Measurements from ENCODE around the gene HOXA11.

HOXA11 gene

DNA sequence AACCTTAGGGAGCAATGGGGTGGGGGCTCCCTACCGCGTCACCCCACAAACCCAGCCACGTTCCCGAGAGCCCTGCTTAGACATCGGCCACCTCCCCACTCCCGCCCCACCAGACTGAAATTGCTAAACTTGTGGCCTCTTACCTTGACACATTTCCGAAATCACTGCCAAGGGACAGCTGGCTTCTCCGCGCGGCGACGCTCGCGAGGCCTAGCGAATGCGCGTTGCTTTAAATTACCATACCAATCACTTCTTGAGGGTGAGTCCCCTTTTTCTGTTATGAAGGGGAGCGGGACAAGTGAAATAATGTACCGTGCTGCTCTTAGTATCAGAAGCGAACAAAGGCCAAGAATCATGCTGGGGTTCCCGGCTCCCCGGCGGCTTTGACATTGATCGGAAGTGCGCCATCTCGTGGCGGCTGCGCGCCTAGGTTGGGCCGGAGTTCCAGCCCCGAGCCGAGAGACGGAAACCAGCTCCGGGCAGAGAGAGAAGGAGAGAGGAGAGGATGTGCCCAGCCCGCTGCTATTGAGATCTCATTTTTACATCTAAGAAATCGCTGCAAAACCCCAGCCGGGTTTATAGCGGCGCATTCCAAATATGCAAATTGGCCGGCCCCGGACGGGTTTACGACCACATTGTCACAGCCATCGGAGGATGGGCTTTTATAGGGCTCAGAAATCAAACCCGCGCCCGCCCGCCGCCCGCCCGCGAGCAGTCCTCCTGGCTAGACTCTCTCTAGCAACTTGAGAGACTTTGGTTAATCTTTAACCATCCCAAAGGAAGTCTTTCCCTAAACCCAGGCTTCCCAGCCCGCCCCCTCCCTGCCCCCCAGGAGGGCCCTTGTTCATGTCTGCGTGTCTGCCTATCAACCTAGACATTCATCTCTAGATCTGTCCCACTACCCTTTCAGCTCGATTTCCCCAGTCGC, 5.3 kb downstream of the HOXA11 start:
- DNase-seq = peak; percentile 58

DNA sequence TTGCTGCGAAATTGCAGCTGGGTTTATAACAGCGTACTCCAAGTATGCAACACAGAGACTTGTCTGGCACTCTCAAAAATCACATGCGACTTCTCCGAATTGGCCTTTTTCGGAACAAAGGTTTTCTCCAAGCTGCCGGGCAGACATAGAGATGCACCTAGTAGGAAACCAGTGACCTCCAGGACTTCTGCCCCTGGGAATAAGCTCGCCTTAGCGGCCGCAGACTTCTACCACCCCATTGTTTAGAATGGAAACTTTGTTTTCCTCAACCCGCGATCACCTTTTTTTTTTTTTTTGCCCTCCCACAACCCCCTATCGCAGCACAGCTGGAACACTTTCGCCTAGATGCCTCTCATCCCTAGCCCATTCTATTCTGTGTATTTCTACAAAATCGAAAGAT, 6.0 kb downstream of the HOXA11 start:
- no peak for DNase-seq

DNA sequence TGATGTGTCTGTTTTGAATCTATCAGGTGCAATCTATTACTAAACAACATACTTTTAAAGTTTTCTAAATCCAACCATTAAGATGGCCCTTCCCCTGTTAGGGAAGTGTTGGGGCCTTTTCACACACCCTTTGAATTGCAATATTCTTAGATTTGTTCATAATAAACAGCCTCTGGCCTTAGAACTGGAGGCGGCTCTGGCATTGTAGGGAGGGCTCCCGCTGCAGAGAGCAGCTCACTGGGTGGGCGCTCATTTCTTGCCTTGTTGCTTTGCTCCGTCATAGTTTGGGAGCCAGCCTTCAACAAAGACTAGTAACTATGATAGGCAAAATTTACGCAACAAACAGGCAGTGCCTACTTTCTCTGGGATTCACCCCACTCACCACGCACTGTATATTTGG, 6.7 kb downstream of the HOXA11 start:
- DNase-seq = no peak

DNA sequence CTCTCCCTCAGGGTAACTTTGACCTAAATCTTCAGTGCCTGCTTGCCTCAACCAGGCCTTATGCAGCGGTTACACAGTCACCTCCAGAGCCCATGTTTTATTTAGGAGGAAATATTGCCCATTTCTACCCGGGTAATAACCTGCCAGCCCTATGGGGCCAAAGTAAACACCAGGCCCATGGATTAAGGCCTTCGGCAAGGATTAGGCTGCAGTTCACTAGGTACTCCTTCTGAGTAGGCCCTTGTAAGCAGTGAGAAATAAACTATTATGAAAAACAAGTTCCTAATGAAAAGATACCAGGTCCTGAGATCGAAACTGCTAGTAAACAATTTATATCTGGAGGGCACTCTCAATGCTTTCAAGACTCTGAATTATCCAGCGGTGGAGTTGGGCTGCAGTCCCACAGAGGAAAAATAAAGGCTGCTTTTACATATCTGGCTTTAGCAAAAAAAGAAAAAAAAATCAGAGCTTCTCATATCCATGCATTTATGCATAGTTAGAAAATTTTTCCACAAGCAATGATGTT, 7.2 kb downstream of the HOXA11 start:
- DNase-seq = no peak

DNA sequence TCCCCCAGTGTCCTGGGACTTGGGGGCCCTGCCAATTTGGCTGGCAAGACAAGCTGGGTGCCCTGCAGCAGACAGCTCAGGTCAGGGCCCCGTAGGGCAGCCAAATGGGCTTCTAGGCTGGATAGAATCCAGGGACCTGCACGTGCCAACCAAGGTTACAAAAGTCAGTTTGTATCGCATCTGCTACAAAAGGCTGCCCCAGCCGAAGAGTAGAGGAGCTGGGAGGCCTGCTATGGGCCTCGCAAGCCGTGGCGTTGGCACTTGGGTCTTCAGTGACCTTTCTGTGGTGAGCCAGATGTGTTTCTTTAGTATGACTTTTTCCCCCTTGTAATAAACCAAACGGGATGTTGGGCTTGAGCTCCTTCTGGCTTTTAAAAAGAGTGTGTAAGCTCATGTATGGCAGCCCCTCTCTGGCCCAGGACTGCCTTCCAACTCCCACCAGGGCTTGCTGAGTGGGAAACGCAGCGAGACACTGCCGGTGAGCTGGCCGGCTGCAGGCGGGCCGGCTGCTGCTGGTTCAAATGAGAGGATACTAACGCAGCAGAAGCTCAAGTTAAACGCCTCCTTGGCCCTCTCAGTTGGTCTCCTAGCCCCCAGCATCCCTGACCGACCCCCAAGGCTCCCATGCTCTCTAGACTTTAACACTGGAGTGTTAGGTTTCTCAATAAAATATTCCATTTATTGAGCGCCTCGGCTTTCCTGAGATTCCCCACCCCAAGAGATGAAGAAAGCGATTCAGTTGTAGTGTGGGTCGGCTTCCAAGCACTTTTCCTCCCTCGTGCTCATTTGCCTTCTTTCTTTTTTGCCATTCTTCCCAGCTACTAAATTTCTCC, 7.9 kb downstream of the HOXA11 start:
- no peak for DNase-seq

DNA sequence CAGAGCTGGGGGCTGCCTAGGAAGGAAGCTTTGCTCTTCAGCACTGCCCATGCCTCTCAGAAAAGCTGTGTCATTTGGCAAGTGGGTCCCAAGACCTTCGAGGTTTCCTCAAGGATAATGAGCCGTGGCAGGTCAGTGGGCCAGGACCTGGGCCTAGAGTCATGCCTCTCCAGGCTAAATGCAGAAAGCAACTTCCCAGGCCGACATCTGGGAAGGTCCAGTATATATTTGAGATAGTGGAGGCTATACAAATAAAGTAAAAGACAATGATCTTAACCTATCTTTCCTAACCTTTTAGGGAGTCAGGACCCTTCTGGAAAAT, 8.5 kb downstream of the HOXA11 start:
- no peak for DNase-seq

DNA sequence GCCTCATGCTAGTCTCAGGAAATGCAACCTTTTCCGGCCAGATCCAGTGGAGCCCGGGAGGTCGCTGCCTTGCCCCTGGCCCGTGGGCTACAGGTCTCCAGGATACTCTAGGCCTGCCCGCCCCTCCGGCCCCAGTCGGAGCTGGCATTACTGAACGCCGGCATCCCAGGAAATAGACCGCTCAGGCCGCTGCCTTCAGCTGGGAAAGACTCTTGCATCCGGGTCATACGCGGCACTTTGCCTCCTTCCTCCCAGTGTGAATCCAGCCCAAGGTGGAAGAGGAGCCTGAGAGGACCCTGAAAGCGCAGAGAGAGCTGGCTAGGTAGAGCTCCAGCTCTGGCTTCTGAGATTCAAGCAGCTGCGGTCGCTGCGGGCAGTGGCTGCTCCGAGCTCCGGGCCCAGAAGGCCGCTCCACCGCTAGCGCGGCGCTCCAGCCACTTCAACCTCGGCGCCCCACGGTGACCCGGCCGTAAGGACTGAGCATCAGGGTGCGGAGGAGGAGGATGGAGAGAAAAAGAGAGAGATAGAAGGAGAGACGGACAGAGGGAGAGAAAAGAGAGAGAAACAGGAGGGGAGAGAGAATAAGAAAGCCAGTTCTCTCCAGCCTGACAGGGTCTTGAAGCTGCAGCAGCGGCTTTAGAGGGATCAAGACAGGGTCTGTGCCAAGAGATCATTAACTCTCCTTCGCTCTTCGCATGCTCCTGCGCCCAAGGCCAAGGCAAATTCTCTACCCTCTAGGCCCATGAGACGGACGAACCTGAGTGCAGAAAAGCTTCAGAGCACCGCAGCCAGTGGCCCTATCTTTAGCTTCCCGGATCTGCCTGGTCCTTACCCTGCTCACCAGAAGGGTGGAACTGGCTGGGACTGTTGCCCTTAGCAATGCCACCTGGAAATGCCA, 9.2 kb downstream of the HOXA11 start:
- DNase-seq = no peak

DNA sequence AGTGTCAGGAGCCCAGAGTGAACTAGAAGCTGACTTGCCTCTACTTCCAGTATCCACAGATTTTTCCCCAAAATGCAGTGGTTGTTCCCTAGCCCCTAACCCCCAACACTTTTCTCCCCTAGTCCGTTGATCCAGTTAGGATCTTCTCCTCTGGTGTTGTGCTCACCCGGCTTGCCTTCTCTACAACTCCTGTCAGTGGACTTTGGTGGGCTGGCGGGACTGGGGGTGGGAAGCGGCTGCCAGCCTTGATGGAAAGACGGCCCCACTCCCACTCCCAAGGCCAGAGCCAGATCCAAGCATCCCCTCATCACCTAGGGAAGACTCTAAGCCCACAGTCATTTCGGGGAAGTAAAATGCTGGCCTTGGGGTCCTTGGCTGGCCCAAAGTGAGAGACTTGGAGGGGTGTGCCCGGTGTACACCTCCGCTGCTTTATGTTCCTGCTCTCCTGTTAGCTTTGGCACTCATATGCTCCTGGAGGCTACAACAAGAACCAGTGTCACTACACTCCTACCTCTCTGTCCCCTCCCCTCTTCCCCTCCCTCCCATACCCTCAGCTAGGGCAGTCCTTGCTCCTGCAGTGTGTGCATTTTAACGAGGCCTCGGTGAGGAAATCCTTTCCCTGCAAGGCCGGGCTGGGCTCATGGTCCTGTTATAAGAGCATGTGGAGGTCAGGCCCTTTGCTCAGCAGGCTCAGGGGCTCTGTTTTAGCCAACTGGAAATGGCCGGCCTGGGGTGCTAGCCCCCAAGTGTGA, 10.0 kb downstream of the HOXA11 start:
- DNase-seq = peak; percentile 1

DNA sequence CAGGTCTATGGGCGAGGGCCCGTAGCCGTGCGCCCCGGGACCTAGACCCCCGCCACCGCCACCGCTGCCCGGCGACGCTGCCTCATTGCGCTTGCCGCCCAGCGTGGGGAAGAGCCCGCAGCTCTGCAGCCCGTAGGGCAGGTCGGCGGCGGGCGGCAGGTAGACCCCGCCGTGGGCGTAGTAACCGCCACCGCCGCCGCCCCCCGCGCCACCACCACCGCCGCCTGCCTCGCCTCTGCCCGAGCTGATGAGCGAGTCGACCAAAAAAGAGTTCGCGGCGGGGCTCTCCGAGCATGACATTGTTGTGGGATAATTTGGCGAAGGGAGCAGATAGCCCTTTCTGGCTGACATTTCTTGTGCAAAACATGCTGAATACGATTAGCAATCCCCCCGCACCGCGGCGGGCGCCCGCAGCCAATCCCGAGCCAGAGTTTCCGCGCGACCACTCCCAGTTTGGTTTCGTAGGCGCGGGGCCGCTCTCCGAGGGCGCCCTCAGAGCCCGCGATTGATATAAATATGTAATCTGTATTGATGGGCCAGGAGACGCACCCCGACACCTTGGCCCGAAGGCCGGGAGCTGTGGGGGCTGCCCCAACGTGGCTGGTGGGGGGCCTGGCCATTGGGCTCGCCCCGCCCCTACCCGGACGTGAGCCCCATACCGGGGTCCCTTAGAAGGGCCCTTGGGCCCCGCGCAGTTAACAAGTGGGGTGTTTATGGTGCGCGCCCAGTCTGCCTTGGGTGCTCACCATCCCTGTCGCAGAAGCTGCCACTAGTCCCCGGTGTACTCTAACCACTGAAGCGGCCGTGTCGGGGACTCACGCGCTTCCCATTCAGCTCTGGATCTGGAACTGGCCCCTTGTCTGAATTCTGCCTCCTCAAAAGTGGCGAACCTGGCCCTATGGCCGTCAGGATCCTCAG, 10.8 kb downstream of the HOXA11 start, which contains the start of gene HOXA10:
TSS of gene HOXA10 (minus strand) at position 365 of the 918 bp plus-strand sequence. CDS start at position 351, 14 bp downstream.
- DNase-seq = peak; percentile 3

DNA sequence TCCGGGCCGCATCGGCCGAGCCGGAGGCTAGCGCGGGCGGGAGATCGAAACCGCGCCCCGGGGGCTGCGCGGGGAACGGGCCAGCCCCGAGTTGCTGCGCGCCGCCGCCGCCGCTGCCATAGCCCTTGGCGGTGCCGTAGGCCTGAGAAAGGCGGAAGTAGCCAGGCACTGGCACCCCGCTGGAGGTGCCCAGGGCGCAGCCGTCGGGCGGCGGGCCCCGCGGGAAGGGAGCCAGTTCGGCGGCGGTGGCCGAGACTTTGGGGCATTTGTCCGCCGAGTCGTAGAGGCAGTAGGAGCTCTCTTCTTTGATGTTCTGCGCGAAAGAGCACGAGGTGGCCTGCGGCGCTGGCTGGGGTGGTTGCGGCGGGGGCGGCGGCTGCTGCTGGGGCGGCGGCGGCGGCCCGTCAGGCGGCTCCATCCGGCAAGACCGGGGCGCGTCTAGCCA, 11.5 kb downstream of the HOXA11 start:
- peak; percentile 35 for DNase-seq

DNA sequence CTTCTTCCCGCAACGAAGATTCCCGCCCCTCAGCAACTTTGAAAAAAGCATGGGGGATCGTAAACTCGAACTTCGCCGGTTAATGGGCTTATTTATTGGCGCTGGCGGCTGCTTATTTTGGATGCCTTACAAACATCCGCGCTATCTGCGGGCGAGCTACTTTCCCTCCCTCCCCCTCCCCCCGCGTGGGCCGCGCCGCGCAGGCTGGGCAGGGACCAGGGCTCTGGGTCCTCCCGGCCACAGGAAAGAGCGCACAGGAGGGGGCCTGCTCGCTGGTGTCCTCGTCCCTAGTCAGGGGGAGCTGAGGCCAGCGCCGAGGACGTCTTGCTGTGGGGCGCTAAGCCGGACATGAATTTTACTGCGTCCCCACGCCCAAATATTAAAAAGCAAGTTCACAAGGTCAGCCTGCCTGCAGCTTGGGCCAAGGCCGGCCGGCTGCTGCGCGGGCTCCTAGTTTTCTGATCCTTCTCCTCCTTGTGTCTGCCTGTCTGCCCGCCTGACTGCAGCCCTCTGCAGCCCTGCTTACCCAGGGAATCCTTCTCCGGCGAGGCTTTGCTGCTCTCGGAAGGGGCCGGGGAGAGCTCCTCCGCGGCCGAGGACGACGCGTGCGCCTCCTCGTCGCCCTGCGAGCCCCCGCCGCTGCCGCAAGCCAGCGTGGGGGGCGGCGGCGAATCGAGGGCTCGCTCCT, 12.1 kb downstream of the HOXA11 start:
- DNase-seq = peak; percentile 21

DNA sequence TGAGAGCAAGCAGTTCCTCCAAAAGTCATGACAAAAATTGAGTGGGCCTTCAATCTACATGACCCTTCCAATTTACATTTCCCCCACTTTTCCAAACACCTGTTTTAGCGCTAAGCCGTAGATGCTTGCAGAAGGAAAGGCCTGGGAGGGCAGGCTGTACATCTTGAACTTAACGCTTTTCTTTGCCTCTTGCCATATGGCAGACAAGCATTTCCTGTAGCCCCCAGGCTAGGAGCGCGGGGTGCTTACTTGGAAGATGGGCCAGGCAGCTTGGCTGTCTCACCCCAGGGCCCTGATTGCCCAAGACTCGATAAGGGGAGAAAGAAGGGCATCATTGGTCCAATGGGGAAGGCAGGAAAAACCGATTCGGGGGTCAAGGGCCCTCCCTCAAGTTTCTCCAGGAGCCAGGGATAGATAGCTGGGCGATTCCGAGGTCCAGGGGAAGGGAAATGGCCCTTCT, 12.7 kb downstream of the HOXA11 start:
- peak; percentile 1 for DNase-seq

DNA sequence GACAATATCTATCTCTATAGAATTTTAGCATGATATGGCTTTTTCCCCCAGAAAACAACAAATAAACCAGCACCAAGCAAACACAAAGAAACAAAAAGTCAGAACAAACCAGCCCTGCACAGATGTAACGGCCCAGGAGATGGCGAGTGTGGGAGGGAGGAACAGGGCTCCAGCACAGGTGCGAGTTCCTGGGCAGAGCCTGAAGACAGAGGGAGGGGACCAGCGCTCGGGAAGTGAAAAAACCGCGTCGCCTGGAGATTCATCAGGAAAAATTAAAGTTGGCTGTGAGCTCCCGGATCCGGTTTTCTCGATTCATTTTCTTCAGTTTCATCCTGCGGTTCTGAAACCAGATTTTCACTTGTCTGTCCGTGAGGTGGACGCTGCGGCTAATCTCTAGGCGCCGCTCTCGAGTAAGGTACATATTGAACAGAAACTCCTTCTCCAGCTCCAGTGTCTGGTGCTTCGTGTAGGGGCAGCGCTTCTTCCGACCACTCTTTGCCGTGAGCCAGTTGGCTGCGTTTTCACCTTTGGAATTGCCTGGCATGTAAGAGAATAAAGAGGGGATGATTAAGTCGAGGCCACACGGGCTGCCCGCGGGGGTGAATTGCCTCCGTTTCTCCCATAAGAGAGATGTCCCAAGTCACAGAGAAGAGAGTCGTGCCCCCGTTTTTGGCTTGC, 13.3 kb downstream of the HOXA11 start:
- peak; percentile 1 for DNase-seq

DNA sequence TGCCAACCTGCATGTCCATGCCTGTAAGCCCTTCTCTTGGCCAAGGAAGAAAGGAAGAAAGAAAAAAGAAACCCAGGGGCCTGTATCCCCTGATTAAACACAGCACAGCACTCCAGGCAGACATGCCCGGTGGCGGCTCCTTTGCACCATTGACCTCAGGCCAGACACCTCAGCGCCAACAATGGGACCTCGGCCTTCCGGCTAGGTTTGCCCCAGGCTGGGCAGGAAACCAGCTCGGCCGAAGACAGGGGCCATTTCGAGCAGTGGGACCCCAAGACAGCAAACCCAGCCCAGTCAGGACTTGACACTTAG, 13.8 kb downstream of the HOXA11 start:
- peak; percentile 1 for DNase-seq

DNA sequence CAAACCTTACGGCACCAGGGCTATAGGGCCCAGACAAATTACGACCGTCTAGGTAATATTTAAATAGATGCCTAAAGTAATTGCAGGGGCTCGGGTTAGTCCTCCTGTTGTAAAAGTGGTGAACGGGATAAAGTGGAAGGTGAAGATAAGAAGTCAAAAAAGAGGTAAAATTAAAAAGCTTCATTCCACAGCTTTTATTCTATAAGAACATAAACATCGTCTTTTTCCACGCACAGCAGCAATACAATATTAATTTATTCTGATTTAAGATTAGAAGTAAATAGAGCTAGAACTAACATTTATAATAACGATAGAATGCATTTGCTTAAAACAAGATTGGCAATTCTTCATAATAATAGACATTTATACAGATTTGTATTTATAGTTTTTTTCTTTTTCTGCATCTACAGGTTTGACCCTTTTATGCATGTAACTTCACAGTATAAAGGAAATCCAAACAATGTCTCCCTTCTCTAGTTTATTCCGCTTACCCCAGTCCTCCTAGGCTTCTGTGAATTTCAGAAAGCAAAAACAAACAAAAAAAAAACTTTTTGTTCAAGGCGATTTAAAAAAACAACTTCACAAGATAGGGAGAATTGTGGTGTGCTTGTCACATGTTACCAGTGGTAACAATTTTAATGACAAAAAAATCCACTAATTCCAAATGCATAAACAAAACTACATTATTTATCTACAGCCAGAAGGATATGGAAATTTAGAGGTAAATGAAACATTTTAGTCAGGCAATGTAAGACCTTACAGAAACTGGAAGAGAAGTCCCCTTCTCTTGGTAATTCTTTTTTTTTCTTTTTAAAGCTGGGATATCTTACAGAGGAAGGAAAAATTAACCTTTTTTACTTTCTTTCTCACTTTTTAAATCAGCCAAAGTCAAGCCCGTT, 14.4 kb downstream of the HOXA11 start:
- DNase-seq = no peak

DNA sequence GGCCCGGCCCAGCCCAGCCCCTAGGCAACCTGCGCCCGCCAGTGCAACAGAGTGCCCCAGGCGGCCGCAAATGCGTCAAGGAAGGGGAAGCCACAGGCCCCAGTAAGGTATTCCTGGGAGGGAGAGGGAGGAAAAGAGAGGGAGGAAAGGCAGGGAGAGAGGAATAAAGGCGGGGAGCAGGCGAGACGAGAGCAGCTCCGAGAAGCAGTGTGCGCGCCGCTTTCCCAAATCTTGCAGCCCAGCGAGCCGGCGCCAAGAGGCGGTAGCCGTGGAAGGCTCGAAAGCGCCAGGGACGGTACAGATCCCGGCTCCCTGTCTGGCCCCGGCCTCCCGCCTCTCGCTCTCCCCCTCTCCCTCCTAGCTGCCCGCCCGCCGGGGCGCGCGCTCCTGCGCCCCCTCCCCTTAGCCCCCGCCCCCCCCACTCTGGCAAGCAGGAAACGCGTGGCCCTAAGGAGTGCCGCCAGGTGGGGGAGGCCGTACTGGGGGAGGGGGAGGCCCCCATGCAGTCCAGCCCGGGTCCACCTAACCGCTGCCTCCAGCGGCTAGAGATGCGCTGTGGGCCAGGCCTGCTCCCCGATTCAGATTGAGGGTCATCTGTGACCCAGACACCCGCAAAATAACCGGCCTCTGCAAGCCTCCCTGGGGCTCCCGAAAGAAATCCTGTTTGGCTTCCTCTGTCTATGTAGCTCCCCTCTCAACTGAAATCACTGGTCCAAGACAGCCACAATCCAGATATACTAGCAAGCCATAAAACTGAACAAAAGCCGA, 15.2 kb downstream of the HOXA11 start:
- no peak for DNase-seq

DNA sequence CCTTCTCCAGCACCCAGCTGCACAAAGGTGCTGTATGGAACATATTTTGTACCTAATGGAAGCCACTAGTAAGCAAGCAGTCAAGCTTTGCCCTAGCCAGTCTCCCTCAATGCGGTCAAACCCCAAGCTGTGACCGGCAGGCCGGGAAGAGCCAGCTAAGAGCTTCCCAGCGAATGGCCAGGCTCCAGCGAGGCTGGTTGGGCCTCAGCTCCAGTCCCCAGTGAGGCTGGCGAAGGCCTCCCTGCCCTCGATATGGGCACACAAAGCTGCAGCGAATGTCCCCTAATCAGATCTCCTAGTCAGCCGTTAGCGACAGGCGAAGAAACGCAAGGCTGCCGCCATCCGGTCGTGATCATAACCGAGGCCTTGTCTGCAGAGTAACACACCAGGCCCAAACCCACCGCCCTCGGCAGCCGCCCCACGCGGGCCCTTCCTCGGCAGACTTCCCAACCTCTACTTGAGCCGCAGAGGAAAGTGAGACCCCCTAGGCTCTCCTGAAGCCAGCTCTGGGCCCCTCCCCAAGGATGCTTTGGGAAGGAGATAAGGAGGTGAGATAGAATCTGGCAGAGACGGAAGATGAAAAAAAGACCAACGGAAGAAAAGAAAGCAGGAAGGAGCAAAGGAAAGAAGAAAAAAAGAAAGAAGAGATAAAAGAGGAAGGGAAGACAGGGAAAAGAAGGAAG, 16.6 kb downstream of the HOXA11 start:
- no peak for DNase-seq

Measured in activated naive CD4-positive, alpha-beta T cell treated with Interleukin-2 at 50 U/mL for 16 hours (primary cell).